Neural cell (in vitro differentiated cells): ENCODE data around the gene KMT5B. TPM values are rescaled to one million over a fixed set of nuclear protein-coding genes. Genes with fewer than 3 reads are reported as not detected.

Experiments
- H2AFZ ChIP-seq: fragments of 200-600, 300-800 bp; sonication (generic), shearing (Covaris generic); 2 replicates; pipeline ENCODE4 v1.6.0; 2014; ENCODE audit warnings: low read depth, mild to moderate bottlenecking, antibody characterized with exemption, low read length, moderate library complexity
- H3F3A ChIP-seq: fragments of 200-600 bp; shearing (Covaris generic); 2 replicates; pipeline ENCODE4 v1.6.1; 2016; ENCODE audit warnings: mild to moderate bottlenecking, moderate library complexity, mixed read lengths, antibody characterized with exemption, low read length; ENCODE audit not compliant: insufficient read depth, poor library complexity, severe bottlenecking
- H3K27ac ChIP-seq: fragments of 200-600, 300-800 bp; sonication (generic), shearing (Covaris generic); 2 replicates; pipeline ENCODE4 v1.5.1; 2014; ENCODE audit warnings: mild to moderate bottlenecking, low read length, moderate library complexity
- H3K27me3 ChIP-seq: fragments of 300-800, 200-600 bp; sonication (generic), shearing (Covaris generic); 2 replicates; pipeline ENCODE4 v1.6.0; 2014; ENCODE audit warnings: mild to moderate bottlenecking, low read depth, low read length, moderate library complexity; ENCODE audit not compliant: insufficient read depth
- H3K36me3 ChIP-seq: fragments of 300-800, 200-600 bp; sonication (generic), shearing (Covaris generic); 2 replicates; pipeline ENCODE4 v1.5.1; 2014; ENCODE audit warnings: mild to moderate bottlenecking, antibody characterized with exemption, low read length, moderate library complexity; ENCODE audit not compliant: insufficient read depth
- H3K4me2 ChIP-seq: fragments of 300-800, 200-600 bp; sonication (generic), shearing (Covaris generic); 2 replicates; pipeline ENCODE4 v1.6.0; 2014; ENCODE audit warnings: mild to moderate bottlenecking, low read length
- H3K4me3 ChIP-seq: fragments of 300-800, 200-600 bp; sonication (generic), shearing (Covaris generic); 2 replicates; pipeline ENCODE4 v1.5.1; 2014; ENCODE audit warnings: mild to moderate bottlenecking, low read length, moderate library complexity
- H3K79me2 ChIP-seq: fragments of 200-600 bp; shearing (Covaris generic); replicated peaks from 2 replicates; pipeline ENCODE4 v1.6.0; 2014; ENCODE audit warnings: mild to moderate bottlenecking, low read length, moderate library complexity; ENCODE audit not compliant: insufficient read depth
- H3K9ac ChIP-seq: fragments of 300-800, 200-600 bp; sonication (generic), shearing (Covaris generic); 2 replicates; pipeline ENCODE4 v1.6.1; 2016; ENCODE audit warnings: mild to moderate bottlenecking, low read length, mixed read lengths
- H3K9me2 ChIP-seq: fragments of 200-600 bp; shearing (Covaris generic); 2 replicates; pipeline ENCODE4 v1.6.1; 2016; ENCODE audit warnings: mild to moderate bottlenecking, low read length, mixed read lengths; ENCODE audit not compliant: insufficient read depth
- H3K9me3 ChIP-seq: fragments of 200-600, 300-800 bp; sonication (generic), shearing (Covaris generic); 2 replicates; pipeline ENCODE4 v1.6.1; 2016; ENCODE audit warnings: mild to moderate bottlenecking, mixed run types, low read length, moderate library complexity, mixed read lengths
- H4K20me1 ChIP-seq: fragments of 200-600 bp; shearing (Covaris generic); 2 replicates; pipeline ENCODE4 v1.6.1; 2016; ENCODE audit warnings: mild to moderate bottlenecking, mixed run types; ENCODE audit not compliant: insufficient read depth
- CTCF ChIP-seq: fragments of 450-650 bp; IDR thresholded peaks from 2 replicates; pipeline ENCODE4 v1.5.1; 2014; ENCODE audit warnings: antibody characterized with exemption, mild to moderate bottlenecking, moderate library complexity; ENCODE audit not compliant: poor library complexity, severe bottlenecking
- EP300 ChIP-seq: fragments of 450-650 bp; conservative IDR thresholded peaks from 2 replicates; pipeline ENCODE4 v1.6.1; 2014; ENCODE audit warnings: antibody characterized with exemption, mild to moderate bottlenecking, moderate library complexity; ENCODE audit not compliant: poor library complexity, severe bottlenecking
- EZH2 ChIP-seq: fragments of 200-600, 300-800 bp; shearing (Covaris generic), sonication (generic); IDR thresholded peaks from 2 replicates; pipeline ENCODE4 v1.6.1; 2014; ENCODE audit warnings: antibody characterized with exemption, low read length, borderline replicate concordance, mild to moderate bottlenecking; ENCODE audit not compliant: insufficient read depth, poor library complexity, severe bottlenecking
- MXI1 ChIP-seq: fragments of 450-650 bp; conservative IDR thresholded peaks from 2 replicates; pipeline ENCODE4 v1.6.1; 2014; ENCODE audit warnings: antibody characterized with exemption, mild to moderate bottlenecking; ENCODE audit not compliant: poor library complexity, severe bottlenecking
- POLR2AphosphoS5 ChIP-seq: IDR thresholded peaks from 2 replicates; pipeline ENCODE4 v1.6.1; 2012
- RAD21 ChIP-seq: fragments of 450-650 bp; conservative IDR thresholded peaks from 2 replicates; pipeline ENCODE4 v1.6.1; 2014; ENCODE audit warnings: antibody characterized with exemption, mild to moderate bottlenecking, moderate library complexity
- REST ChIP-seq: IDR thresholded peaks from 2 replicates; pipeline ENCODE4 v1.6.1; 2012; ENCODE audit warnings: borderline replicate concordance
- SMC3 ChIP-seq: fragments of 450-650 bp; conservative IDR thresholded peaks from 2 replicates; pipeline ENCODE4 v1.6.1; 2014; ENCODE audit warnings: antibody characterized with exemption, mild to moderate bottlenecking, moderate library complexity; ENCODE audit not compliant: poor library complexity
- TAF1 ChIP-seq: IDR thresholded peaks from 2 replicates; pipeline ENCODE4 v1.6.1; 2012; ENCODE audit warnings: low read depth
- polyA plus RNA-seq: library from polyadenylated mRNA; depleted of rRNA; stranded (reverse); fragments of >200 nt; gene quantifications from 2 replicates; pipeline ENCODE4 v1.2.3, GENCODE V29; 2014

KMT5B gene
- polyA plus RNA-seq, 1 donor from 2014 or later, result 107 TPM

- H3K9me2 ChIP-seq, result no peaks in the 10 kb centered on the region
- no peak overlapping the region for H3K4me3 ChIP-seq
- TF ChIP-seq TAF1 (no peak), POLR2AphosphoS5 (no peak), REST (no peak), MXI1 (no peak), RAD21 (no peak), EZH2 (no peak), EP300 (no peak)
- no peak overlapping the region for H2AFZ ChIP-seq
- H3K27ac ChIP-seq, result no peak overlapping the region
- H3K4me2 ChIP-seq, result no peak overlapping the region
- H3K36me3 ChIP-seq, result no peaks in the 10 kb centered on the region
- peaks cover 9% of the 10 kb centered on the region for H4K20me1 ChIP-seq
- H3K9me3 ChIP-seq, result no peaks in the 10 kb centered on the region
- H3K27me3 ChIP-seq, result no peaks in the 10 kb centered on the region
- peaks cover 12% of the 10 kb centered on the region for H3F3A ChIP-seq
- no peak overlapping the region for H3K9ac ChIP-seq
- H3K79me2 ChIP-seq, result peaks cover 20% of the 10 kb centered on the region
These were observed 2.6 kb upstream of the KMT5B start for GRCh38 chr11:68215524-68216170.

GRCh38 chr11:68215087-68215445 is 2.0 kb upstream of the KMT5B start:
- H3K27ac ChIP-seq, result no peak overlapping the region
- no peaks in the 10 kb centered on the region for H3K36me3 ChIP-seq
- H3K79me2 ChIP-seq, result peaks cover 26% of the 10 kb centered on the region
- no peaks in the 10 kb centered on the region for H3K9me2 ChIP-seq
- H3K27me3 ChIP-seq, result no peaks in the 10 kb centered on the region
- H3K4me2 ChIP-seq, result no peak overlapping the region
- peaks cover 14% of the 10 kb centered on the region for H4K20me1 ChIP-seq
- peaks cover 12% of the 10 kb centered on the region for H3F3A ChIP-seq
- TF ChIP-seq SMC3 (no peak), MXI1 (no peak), POLR2AphosphoS5 (no peak), EP300 (no peak), TAF1 (no peak), REST (no peak), RAD21 (no peak), EZH2 (no peak), CTCF (no peak)
- no peak overlapping the region for H3K4me3 ChIP-seq
- no peak overlapping the region for H3K9ac ChIP-seq
- H2AFZ ChIP-seq, result no peak overlapping the region
- no peaks in the 10 kb centered on the region for H3K9me3 ChIP-seq
